B cell (primary cell): ENCODE measurements around the gene PDLIM4. TPM values are rescaled to one million over a fixed set of nuclear protein-coding genes. Genes with fewer than 3 reads are reported as not detected.

Source experiments
- ATAC-seq: fragments of 200-7000 bp; cut with Tn5 transposase; one replicate; pipeline ENCODE4 v1.10.0; 2021; ENCODE audit warnings: low read depth, mild to moderate bottlenecking, moderate number of reproducible peaks, moderate library complexity
- CTCF ChIA-PET: fragments of 350-600 bp; sonication (Branson Sonifier 250); formaldehyde crosslinking; loops from one replicate; lab custom pipeline; 2021; ENCODE audit warnings: antibody characterized with exemption, inconsistent platforms; lab: Charles Lee
- POLR2A ChIA-PET: fragments of 350-600 bp; sonication (Branson Sonifier 250); formaldehyde crosslinking; loops from one replicate; lab custom pipeline; 2021; ENCODE audit warnings: antibody characterized with exemption; lab: Charles Lee
- DNase-seq: peaks from one replicate; pipeline ENCODE4 v3.0.0; 2013
- H2AFZ ChIP-seq: 2 replicates; pipeline ENCODE4 v1.6.1; 2012; ENCODE audit warnings: mild to moderate bottlenecking, low read depth, low read length; ENCODE audit not compliant: insufficient read depth, poor library complexity, severe bottlenecking
- H3K27ac ChIP-seq, 2 donors: 1 replicate in 1 of 2; 2 replicates in 1 of 2; pipeline ENCODE4 v1.5.1; 2012 to 2013; ENCODE audit warnings: low read length in 2 of 2, mild to moderate bottlenecking in 2 of 2, moderate library complexity in 1 of 2
- H3K27me3 ChIP-seq, 4 experiments: fragments of 200-600 bp in 1 of 4; sonication (generic) in 1 of 4; replicated peaks in 1 of 4; 1 replicate in 2 of 4; 2 replicates in 2 of 4; pipeline versions ENCODE4 v1.6.1 to v1.7.0; 2013 to 2016; ENCODE audit warnings: low read length in 3 of 4, mild to moderate bottlenecking in 2 of 4, mixed read lengths in 1 of 4, moderate library complexity in 1 of 4; ENCODE audit not compliant: insufficient read depth in 4 of 4, control insufficient read depth in 3 of 4; ENCODE audit errors: control extremely low read depth in 1 of 4
- H3K36me3 ChIP-seq, 2 experiments: replicated peaks in 1 of 2; 1 replicate in 1 of 2; 2 replicates in 1 of 2; pipeline versions ENCODE4 v1.6.1 to v1.7.1; 2013; ENCODE audit warnings: low read length in 1 of 2; ENCODE audit not compliant: insufficient read depth in 2 of 2, control insufficient read depth in 1 of 2; ENCODE audit errors: control extremely low read depth in 1 of 2, extremely low read depth in 1 of 2
- H3K4me1 ChIP-seq, 2 donors: fragments of 200-600 bp in 1 of 2; sonication (generic) in 1 of 2; 1 replicate in 1 of 2; 2 replicates in 1 of 2; pipeline versions ENCODE4 v1.5.1 to v1.6.1; 2013 to 2017; ENCODE audit warnings: low read length in 2 of 2; ENCODE audit not compliant: control insufficient read depth in 2 of 2, insufficient read depth in 2 of 2
- H3K4me2 ChIP-seq: replicated peaks from 2 replicates; pipeline ENCODE3; 2012; ENCODE audit warnings: mild to moderate bottlenecking, low read depth, low read length; ENCODE audit not compliant: poor library complexity, severe bottlenecking
- H3K4me3 ChIP-seq, 5 experiments: fragments of 200-600 bp in 1 of 5; sonication (generic) in 1 of 5; 1 replicate in 3 of 5; 2 replicates in 2 of 5; pipeline versions ENCODE4 v1.5.1 to v1.7.0; 2011 to 2016; ENCODE audit warnings: low read length in 4 of 5, mild to moderate bottlenecking in 4 of 5, low read depth in 2 of 5, control low read depth in 1 of 5, moderate library complexity in 1 of 5; ENCODE audit not compliant: insufficient read depth in 1 of 5; ENCODE audit errors: control extremely low read depth in 1 of 5, extremely low read depth in 1 of 5
- H3K79me2 ChIP-seq: fragments of 200-600 bp; sonication (generic); one replicate; pipeline ENCODE4 v1.6.0; 2016; ENCODE audit warnings: low read length; ENCODE audit not compliant: control insufficient read depth, insufficient read depth
- H3K9ac ChIP-seq: fragments of 200-600 bp; sonication (generic); 2 replicates; pipeline ENCODE4 v1.6.1; 2017; ENCODE audit warnings: mild to moderate bottlenecking, low read length, moderate library complexity
- H3K9me3 ChIP-seq, 3 donors: one replicate each; pipeline versions ENCODE4 v1.6.1 to v1.7.1; 2013; ENCODE audit warnings: low read length in 2 of 3; ENCODE audit not compliant: control insufficient read depth in 2 of 3, insufficient read depth in 1 of 3; ENCODE audit errors: control extremely low read depth in 1 of 3
- H4K20me1 ChIP-seq: 2 replicates; pipeline ENCODE4 v1.6.0; 2012; ENCODE audit warnings: mild to moderate bottlenecking, low read length; ENCODE audit not compliant: insufficient read depth, control insufficient read depth, poor library complexity, severe bottlenecking
- H3K27ac Mint-ChIP-seq: one replicate; pipeline ENCODE4 v1.8.0; 2021; ENCODE audit warnings: mixed read lengths
- H3K27me3 Mint-ChIP-seq: one replicate; pipeline ENCODE4 v1.8.0; 2021; ENCODE audit warnings: mixed read lengths
- H3K4me1 Mint-ChIP-seq: one replicate; pipeline ENCODE4 v1.8.0; 2021; ENCODE audit warnings: mixed read lengths
- H3K4me3 Mint-ChIP-seq: one replicate; pipeline ENCODE4 v1.8.0; 2021; ENCODE audit warnings: mixed read lengths
- H3K9me3 Mint-ChIP-seq: one replicate; pipeline ENCODE4 v1.8.0; 2022; ENCODE audit warnings: mixed read lengths; ENCODE audit not compliant: insufficient read depth
- CTCF ChIP-seq: fragments of 200-600 bp; IDR thresholded peaks from one replicate; pipeline ENCODE4 v1.8.0; 2022; ENCODE audit warnings: antibody characterized with exemption, mild to moderate bottlenecking
- EZH2 ChIP-seq: IDR thresholded peaks from 2 replicates; pipeline ENCODE4 v1.6.1; 2012; ENCODE audit warnings: borderline replicate concordance, low read depth, mild to moderate bottlenecking, moderate library complexity, low read length; ENCODE audit not compliant: insufficient read depth, poor library complexity, severe bottlenecking
- WGBS: methylation state at CpG from one replicate; pipeline ENCODE4 v1.1.5; 2013; ENCODE audit warnings: missing lambda C conversion rate; ENCODE audit not compliant: insufficient coverage; 5-methylcytosine and 5-hydroxymethylcytosine counted together
- intact Hi-C: fragments of 100-400 bp; cut with micrococcal nuclease; formaldehyde crosslinking; loops from one replicate; pipeline ENCODE4 v1.10.0; 2022
- polyA plus RNA-seq: library from polyadenylated mRNA; depleted of rRNA; stranded (reverse); fragments of >200 nt; gene quantifications from 2 replicates; pipeline ENCODE4 v1.2.3, GENCODE V29; 2012
- total RNA-seq, 2 donors: library from RNA; stranded (reverse); fragments of 120-200 nt in 1 of 2; gene quantifications; 1 replicate in 1 of 2; 2 replicates in 1 of 2; pipeline versions ENCODE4 v1.2.3 to v1.2.4, GENCODE V29; 2013 to 2022

PDLIM4 gene
- total and polyA plus RNA-seq, 2 donors (not counting 1 experiment from before 2014, with no cell fraction given): not detected

- no peak overlapping the region for H3K4me3 ChIP-seq
- Mint-ChIP-seq H3K27me3 (peaks cover 15% of the 10 kb centered on the region), H3K4me3 (no peak overlapping the region), H3K4me1 (peaks cover 33% of the 10 kb centered on the region), H3K27ac (no peak overlapping the region), H3K9me3 (no peaks in the 10 kb centered on the region)
- H3K4me2 ChIP-seq: no peak overlapping the region
- peaks cover 14% of the 10 kb centered on the region for H3K79me2 ChIP-seq
- peaks cover 0 to 14% (median 0%) of the 10 kb centered on the region in 3 donors for H3K9me3 ChIP-seq
- intact Hi-C loops: no loop called here
- DNase-seq (no peak), ATAC-seq (no peak)
- H2AFZ ChIP-seq: no peak overlapping the region
- no peak for TF ChIP-seq CTCF
- TF ChIP-seq EZH2: no peak
- peaks cover 36 to 41% of the 10 kb centered on the region in 2 donors for H3K4me1 ChIP-seq
- H3K27me3 ChIP-seq: peaks cover 0 to 21% (median 9%) of the 10 kb centered on the region in 4 experiments
- H3K9ac ChIP-seq: no peak overlapping the region
- ChIA-PET POLR2A (interaction anchor here (0.5 to 0.7 kb wide), 2 partner anchors 709 to 878 kb away, joined by 3 to 4 read pairs; no protein-coding TSS in a partner anchor), CTCF (interaction anchor here (1.0 to 3.8 kb wide), 2 partner anchors 10 to 14 kb away, joined by 3 to 19 read pairs; no protein-coding TSS in a partner anchor)
- 100% methylated on average over 1 of the region's 1 CpG for WGBS
- H3K36me3 ChIP-seq: no peaks in the 10 kb centered on the region
- no peak overlapping the region for H3K27ac ChIP-seq
- H4K20me1 ChIP-seq: no peaks in the 10 kb centered on the region
Observed at GRCh38 chr5:132224716-132225115, 32.8 kb upstream of the PDLIM4 start.

DNA sequence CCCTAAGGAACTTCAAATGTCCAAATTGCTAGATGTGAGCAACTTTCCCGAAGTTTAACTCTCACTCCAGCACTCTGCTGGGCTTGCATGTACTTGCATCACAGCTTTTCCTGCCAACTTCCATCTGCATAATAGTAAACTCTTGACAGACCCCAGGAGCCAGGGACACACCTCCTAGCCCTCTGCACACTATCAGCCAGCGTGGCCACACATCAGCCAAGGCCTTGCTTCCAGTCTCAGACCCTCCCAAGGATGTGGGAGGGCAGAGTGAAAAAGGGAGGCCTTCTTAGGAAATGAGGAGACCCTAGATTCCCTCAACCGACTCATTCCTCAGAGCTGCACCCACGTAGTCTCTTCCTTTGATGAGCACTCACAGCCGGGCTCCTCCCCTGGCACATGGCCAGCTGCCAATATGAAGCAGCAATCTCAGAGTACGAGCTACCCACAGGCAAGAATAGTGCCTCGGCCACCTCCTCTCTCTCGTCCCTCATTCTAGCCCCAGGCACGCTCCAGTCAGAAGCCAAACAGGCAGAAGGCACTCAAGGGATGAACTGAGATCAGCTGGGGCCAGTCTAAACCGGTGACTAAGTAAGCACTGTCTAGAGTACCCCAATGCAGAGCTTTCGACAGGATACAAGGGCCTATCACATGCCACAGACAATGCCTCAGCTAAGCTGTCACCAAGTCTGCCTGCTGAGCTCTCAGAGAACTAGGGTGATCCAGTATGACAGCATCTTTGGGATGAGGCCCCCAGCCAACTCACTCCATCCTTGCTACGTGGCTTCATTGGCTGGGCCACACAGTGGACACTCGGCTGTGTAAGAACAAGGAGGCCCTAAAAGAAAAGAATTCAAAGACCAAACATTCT lies 32.1 kb upstream of the PDLIM4 start:
- H3K4me2 ChIP-seq: no peak overlapping the region
- Mint-ChIP-seq H3K9me3 (no peaks in the 10 kb centered on the region), H3K27me3 (peaks cover 19% of the 10 kb centered on the region), H3K4me3 (peak overlapping the region; percentile 38), H3K4me1 (peaks cover 38% of the 10 kb centered on the region), H3K27ac (no peak overlapping the region)
- H3K4me3 ChIP-seq: no peak overlapping the region
- ChIA-PET CTCF (interaction anchor here (1.0 to 3.8 kb wide), 2 partner anchors 10 to 13 kb away, joined by 3 to 19 read pairs; no protein-coding TSS in a partner anchor), POLR2A (interaction anchor here (0.7 kb wide), 1 partner anchor 877 kb away, joined by 4 read pairs; no protein-coding TSS in a partner anchor)
- 89% methylated on average over 11 of the region's 13 CpGs for WGBS
- no peak overlapping the region for H3K9ac ChIP-seq
- H3K4me1 ChIP-seq: peaks cover 41 to 47% of the 10 kb centered on the region in 2 donors
- DNase-seq (no peak), ATAC-seq (no peak)
- H3K79me2 ChIP-seq: peaks cover 14% of the 10 kb centered on the region
- no peak overlapping the region for H2AFZ ChIP-seq
- intact Hi-C loops: no loop called here
- H3K27me3 ChIP-seq: peaks cover 0 to 21% (median 9%) of the 10 kb centered on the region in 4 experiments
- H3K9me3 ChIP-seq: peaks cover 0 to 14% (median 0%) of the 10 kb centered on the region in 3 donors
- H3K27ac ChIP-seq: no peak overlapping the region
- TF ChIP-seq EZH2 (no peak), CTCF (no peak)
- no peaks in the 10 kb centered on the region for H4K20me1 ChIP-seq
- H3K36me3 ChIP-seq: no peaks in the 10 kb centered on the region
